NCI-H2171 treated with DMSO at 0.1 percent for 48 hours (cell line): Measurements from ENCODE around the gene RBM10.

ENCODE experiments used
- DNase-seq: peaks from one replicate; lab custom pipeline; 2025; lab: John Stamatoyannopoulos, UW

The RBM10 gene

GRCh38 chrX:47197526-47197925, 52.5 kb downstream of the RBM10 start:
- DNase-seq = no peak

GRCh38 chrX:47198026-47198686, 53.1 kb downstream of the RBM10 start:
- no peak for DNase-seq

GRCh38 chrX:47198687-47199080, 53.7 kb downstream of the RBM10 start:
- no peak for DNase-seq

- no peak for DNase-seq
These were observed 54.3 kb downstream of the RBM10 start for GRCh38 chrX:47199286-47199685.

GRCh38 chrX:47200385-47201150, 55.5 kb downstream of the RBM10 start:
- DNase-seq = no peak

- DNase-seq = no peak
These were observed 56.4 kb downstream of the RBM10 start for GRCh38 chrX:47201345-47201944.

GRCh38 chrX:47202316-47202715, 57.3 kb downstream of the RBM10 start:
- no peak for DNase-seq

- DNase-seq = no peak
These were observed 57.9 kb downstream of the RBM10 start for GRCh38 chrX:47202877-47203276.

GRCh38 chrX:47204970-47205369, 59.9 kb downstream of the RBM10 start:
- peak; percentile 50 for DNase-seq

- DNase-seq = no peak
These were observed 61.3 kb downstream of the RBM10 start for GRCh38 chrX:47206316-47206715.

GRCh38 chrX:47208108-47208507, 63.1 kb downstream of the RBM10 start:
- DNase-seq = no peak

GRCh38 chrX:47209508-47210238, 64.7 kb downstream of the RBM10 start:
- no peak for DNase-seq

GRCh38 chrX:47210661-47211425, 65.8 kb downstream of the RBM10 start:
- DNase-seq = no peak

- no peak for DNase-seq
These were observed 67.6 kb downstream of the RBM10 start for GRCh38 chrX:47212381-47213293.

GRCh38 chrX:47214435-47215077, 69.5 kb downstream of the RBM10 start:
- no peak for DNase-seq

GRCh38 chrX:47215291-47215900, 70.4 kb downstream of the RBM10 start:
- DNase-seq = no peak

GRCh38 chrX:47216393-47216925, 71.4 kb downstream of the RBM10 start:
- DNase-seq = no peak

GRCh38 chrX:47217121-47217851, 72.3 kb downstream of the RBM10 start:
- DNase-seq = no peak

- peak; percentile 97 for DNase-seq
These were observed 72.8 kb downstream of the RBM10 start for GRCh38 chrX:47217852-47218279.
